Astrocyte of the cerebellum (primary cell): Measurements from ENCODE around the gene SLC12A5.

Experiments
- DNase-seq: peaks from one replicate; pipeline ENCODE4 v3.0.0-alpha.2; 2011; ENCODE audit warnings: low read depth
- H3K4me3 ChIP-seq: 2 replicates; pipeline ENCODE4 v1.5.1; 2011; ENCODE audit warnings: mild to moderate bottlenecking, low read depth, low read length, moderate library complexity
- CTCF ChIP-seq: IDR thresholded peaks from 2 replicates; pipeline ENCODE4 v1.5.1; 2012; ENCODE audit warnings: low read length, low read depth, moderate library complexity, mild to moderate bottlenecking; ENCODE audit errors: missing control alignments
- in situ Hi-C: cut with HindIII; loops from 2 replicates; pipeline ENCODE4 v1.10.0; 2017; ENCODE audit warnings: low sequenced_read_pairs

Gene SLC12A5

GRCh38 chr20:46056027-46056833 lies 27.2 kb downstream of the SLC12A5 start:
- no peak overlapping the region for H3K4me3 ChIP-seq
- no peak for DNase-seq
- in situ Hi-C loops = no loop called here
- TF ChIP-seq CTCF = no peak

GRCh38 chr20:46056970-46057855 lies 28.2 kb downstream of the SLC12A5 start:
- peak; percentile 19 for DNase-seq
- in situ Hi-C loops = no loop called here
- no peak for TF ChIP-seq CTCF
- H3K4me3 ChIP-seq = no peak overlapping the region

- H3K4me3 ChIP-seq = peak overlapping the region; percentile 7
- in situ Hi-C loops = no loop called here
- peak; percentile 37 for TF ChIP-seq CTCF
- DNase-seq = no peak
These were observed 29.0 kb downstream of the SLC12A5 start for GRCh38 chr20:46057856-46058598.

GRCh38 chr20:46058599-46059281 lies 29.7 kb downstream of the SLC12A5 start:
- no peak overlapping the region for H3K4me3 ChIP-seq
- no peak for DNase-seq
- in situ Hi-C loops = no loop called here
- no peak for TF ChIP-seq CTCF

GRCh38 chr20:46060301-46060881 lies 31.4 kb downstream of the SLC12A5 start:
- TF ChIP-seq CTCF = no peak
- DNase-seq = no peak
- in situ Hi-C loops = no loop called here
- no peak overlapping the region for H3K4me3 ChIP-seq
